GM12801 (cell line): ENCODE results near the gene ADAMTSL1.

Experiments
- TF ChIP-seq, protein P1 (sequence below): IDR thresholded peaks from one replicate; pipeline ENCODE4 v1.5.1; 2011; ENCODE audit warnings: control low read depth; ENCODE audit not compliant: insufficient read length; ENCODE audit errors: extremely low read depth

The ADAMTSL1 gene

DNA sequence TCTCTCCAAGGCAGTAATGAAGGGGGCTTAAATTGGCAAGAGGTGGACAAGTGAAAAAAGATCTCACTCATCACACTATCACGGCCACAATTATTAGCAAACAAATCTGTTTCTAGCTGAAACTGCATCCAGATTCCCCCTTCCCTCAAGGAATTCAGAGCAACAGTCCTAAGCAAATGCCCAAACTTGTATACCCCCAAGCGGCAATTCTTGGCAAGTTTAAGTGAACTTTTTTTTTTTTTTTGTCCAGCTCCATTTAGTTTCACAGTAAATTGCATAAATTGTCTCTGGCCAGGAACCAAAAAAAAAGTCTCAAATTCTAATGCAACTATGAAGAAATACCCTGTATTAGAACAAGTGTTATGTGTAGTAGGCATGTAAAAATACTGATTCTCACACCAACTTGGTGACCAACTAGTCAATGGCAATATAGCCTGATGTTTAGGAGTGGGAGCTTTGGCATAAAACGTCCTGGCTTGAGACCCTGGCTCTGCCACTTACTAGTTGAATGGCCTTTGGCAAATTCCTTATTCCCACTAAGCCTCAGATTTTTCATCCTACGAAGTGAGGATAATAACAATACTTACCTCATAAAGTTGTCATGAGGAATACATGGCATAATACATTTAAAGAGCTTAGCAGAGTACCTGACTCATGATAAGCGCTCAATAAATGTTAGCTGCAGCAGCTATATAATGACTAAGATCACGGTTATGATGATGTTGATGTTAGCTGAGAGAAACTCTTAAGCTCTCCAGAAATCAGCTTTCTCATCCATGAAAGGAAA is 193.2 kb downstream of the ADAMTSL1 start:
- TF ChIP-seq, protein P1, sequence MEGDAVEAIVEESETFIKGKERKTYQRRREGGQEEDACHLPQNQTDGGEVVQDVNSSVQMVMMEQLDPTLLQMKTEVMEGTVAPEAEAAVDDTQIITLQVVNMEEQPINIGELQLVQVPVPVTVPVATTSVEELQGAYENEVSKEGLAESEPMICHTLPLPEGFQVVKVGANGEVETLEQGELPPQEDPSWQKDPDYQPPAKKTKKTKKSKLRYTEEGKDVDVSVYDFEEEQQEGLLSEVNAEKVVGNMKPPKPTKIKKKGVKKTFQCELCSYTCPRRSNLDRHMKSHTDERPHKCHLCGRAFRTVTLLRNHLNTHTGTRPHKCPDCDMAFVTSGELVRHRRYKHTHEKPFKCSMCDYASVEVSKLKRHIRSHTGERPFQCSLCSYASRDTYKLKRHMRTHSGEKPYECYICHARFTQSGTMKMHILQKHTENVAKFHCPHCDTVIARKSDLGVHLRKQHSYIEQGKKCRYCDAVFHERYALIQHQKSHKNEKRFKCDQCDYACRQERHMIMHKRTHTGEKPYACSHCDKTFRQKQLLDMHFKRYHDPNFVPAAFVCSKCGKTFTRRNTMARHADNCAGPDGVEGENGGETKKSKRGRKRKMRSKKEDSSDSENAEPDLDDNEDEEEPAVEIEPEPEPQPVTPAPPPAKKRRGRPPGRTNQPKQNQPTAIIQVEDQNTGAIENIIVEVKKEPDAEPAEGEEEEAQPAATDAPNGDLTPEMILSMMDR = no peak

DNA sequence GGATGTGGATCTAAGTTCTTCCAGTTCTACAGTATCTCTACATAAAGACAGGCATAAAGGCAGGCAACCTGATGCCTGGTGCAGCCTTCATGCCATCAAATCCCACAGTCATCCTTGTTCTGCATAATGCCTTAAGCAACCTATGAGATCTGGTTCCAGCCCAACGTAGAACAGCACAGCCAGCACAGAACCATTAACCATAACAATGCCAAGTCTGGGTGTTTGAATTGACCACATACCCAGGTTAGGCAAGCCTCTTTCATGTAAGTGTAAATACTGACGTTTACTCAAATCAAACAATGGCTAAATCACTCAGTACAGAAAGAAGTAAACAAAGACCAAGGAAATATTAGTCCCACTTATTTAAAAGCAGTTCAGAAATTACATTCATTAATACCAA is 195.0 kb downstream of the ADAMTSL1 start:
- TF ChIP-seq, protein P1 = no peak

DNA sequence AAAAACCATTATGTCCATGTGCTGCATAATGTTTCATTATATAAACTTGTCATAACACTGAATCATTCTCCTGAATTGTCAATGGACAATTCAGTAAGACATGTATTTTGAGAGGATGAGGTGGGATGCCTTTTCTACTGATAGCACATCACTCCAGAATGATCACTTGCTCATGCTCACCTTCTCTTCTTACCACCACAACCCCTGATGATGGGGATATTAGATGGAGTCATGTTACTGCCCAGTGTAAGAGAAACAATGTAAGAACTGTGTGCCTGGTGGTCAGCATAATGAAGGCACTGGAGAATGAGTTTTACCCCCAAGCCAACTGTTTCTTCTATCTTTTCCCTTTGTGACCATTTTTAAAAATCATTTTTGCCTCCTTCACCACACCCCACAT is 198.8 kb downstream of the ADAMTSL1 start:
- TF ChIP-seq, protein P1 = no peak

DNA sequence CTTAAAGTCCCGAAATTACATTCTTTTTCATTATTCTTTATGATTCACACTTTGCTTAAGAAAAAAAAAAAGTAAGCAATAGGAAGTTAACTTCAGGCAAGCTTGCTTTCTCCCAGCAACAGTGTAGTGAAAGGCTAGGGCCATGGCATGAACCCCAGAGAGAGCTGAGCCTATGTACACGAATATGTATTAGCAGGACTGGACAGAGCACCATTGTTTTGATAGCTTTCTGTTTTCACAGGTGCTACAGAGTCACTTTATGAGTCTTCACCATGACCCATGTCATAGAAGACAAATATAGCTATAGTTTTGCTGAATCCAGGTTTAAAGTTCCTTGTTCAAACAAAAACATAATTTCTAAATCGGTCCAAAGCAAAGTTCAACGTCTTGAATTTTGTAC is 199.2 kb downstream of the ADAMTSL1 start:
- TF ChIP-seq, protein P1 = no peak

DNA sequence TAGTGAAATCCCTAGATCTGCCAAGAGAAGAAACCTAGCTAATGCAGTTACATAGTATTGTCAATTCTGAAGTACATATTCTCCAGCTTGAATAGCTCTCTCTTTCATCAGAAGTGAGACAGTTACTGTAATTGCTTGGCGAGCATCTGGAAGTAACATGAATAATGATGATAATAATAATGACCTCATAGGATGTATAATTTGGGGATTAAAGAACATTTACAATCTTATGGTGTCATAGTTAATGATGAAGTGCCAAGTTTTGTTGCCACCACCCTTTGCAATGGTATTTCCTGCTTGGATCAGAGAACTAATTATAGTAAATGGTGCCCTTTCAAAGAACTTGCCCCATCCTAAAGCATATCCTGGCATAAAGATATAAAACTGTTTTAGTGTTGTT is 201.4 kb downstream of the ADAMTSL1 start:
- TF ChIP-seq, protein P1 = no peak

DNA sequence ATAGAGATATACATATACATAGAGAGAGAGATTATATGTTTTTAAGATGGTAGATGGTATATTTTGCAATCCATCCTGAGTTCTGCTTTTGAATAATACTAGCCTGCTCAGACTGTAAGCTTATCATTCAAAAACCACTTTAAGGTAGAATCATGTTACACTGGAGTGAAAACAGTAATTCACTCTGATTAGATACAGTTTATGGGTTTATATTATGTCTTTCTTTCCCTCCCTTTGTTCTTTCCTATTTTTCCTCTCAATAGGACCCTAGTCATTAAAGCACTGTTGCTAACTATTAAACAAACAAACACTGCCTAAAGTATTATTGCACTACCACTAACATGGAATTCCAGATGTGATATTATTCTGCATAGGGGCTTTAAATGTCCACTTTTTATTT is 202.0 kb downstream of the ADAMTSL1 start:
- TF ChIP-seq, protein P1 = no peak

DNA sequence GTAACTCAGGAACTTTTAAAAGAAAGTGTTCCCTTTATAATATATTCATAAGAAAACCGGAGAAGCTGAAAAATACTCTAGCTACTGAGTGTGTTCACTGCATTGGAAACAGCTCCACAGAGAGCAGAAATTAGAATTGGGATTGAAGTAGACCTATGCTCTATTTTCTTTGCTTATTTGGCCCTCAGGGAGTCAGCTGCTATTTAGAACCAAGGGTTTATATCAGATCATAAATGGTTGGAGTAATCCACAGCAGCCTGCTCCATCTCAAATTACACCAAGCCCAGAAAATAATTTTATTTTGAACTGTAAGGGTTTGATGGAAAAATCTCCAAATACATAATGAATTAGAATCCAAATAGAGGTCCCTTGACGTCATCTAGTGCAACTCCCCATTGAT is 202.6 kb downstream of the ADAMTSL1 start:
- TF ChIP-seq, protein P1 = no peak
